Smooth muscle cell (in vitro differentiated cells): Measurements from ENCODE around the gene SGCD. TPM values are rescaled to one million over a fixed set of nuclear protein-coding genes. Genes with fewer than 3 reads are reported as not detected.

Experiments
- DNase-seq: peaks from one replicate; lab custom pipeline; 2025; ENCODE audit not compliant: unreplicated experiment; lab: John Stamatoyannopoulos, UW
- H2AFZ ChIP-seq: fragments of 200-600 bp; sonication (generic); 2 replicates; pipeline ENCODE4 v1.6.0; 2016; ENCODE audit warnings: antibody characterized with exemption, low read depth, mild to moderate bottlenecking
- H3F3A ChIP-seq: fragments of 200-600 bp; sonication (generic); 2 replicates; pipeline ENCODE4 v1.6.0; 2017; ENCODE audit warnings: antibody characterized with exemption, low read depth
- H3K27ac ChIP-seq: fragments of 200-600 bp; sonication (generic); 2 replicates; pipeline ENCODE4 v1.5.1; 2016; ENCODE audit warnings: low read depth, mild to moderate bottlenecking
- H3K27me3 ChIP-seq: fragments of 200-600 bp; sonication (generic); 2 replicates; pipeline ENCODE4 v1.6.1; 2016; ENCODE audit warnings: low read depth, mild to moderate bottlenecking
- H3K36me3 ChIP-seq: fragments of 200-600 bp; sonication (generic); 2 replicates; pipeline ENCODE4 v1.5.1; 2016; ENCODE audit warnings: low read depth
- H3K4me1 ChIP-seq: fragments of 200-600 bp; sonication (generic); 2 replicates; pipeline ENCODE4 v1.5.1; 2016; ENCODE audit warnings: low read depth
- H3K4me2 ChIP-seq: fragments of 200-600 bp; sonication (generic); 2 replicates; pipeline ENCODE4 v1.6.0; 2016; ENCODE audit warnings: mild to moderate bottlenecking
- H3K4me3 ChIP-seq: fragments of 200-600 bp; sonication (generic); 2 replicates; pipeline ENCODE4 v1.5.1; 2016; ENCODE audit warnings: mild to moderate bottlenecking
- H3K79me2 ChIP-seq: fragments of 200-600 bp; sonication (generic); 2 replicates; pipeline ENCODE4 v1.6.0; 2016; ENCODE audit warnings: low read depth, mild to moderate bottlenecking
- H3K9ac ChIP-seq: fragments of 200-600 bp; sonication (generic); 2 replicates; pipeline ENCODE4 v1.6.0; 2016; ENCODE audit warnings: low read depth
- H3K9me3 ChIP-seq: fragments of 200-600 bp; sonication (generic); replicated peaks from 2 replicates; pipeline ENCODE4 v1.5.1; 2016; ENCODE audit warnings: low read depth
- H4K20me1 ChIP-seq: fragments of 200-600 bp; sonication (generic); 2 replicates; pipeline ENCODE4 v1.6.0; 2016; ENCODE audit warnings: low read depth
- CTCF ChIP-seq: fragments of 200-600 bp; sonication (generic); IDR thresholded peaks from 2 replicates; pipeline ENCODE4 v1.5.1; 2017; ENCODE audit warnings: borderline replicate concordance, mild to moderate bottlenecking, antibody characterized with exemption; ENCODE audit not compliant: insufficient read depth, poor library complexity, severe bottlenecking
- WGBS: methylation state at CpG from one replicate; pipeline ENCODE4 v1.1.7; 2016; ENCODE audit warnings: low lambda C conversion rate; 5-methylcytosine and 5-hydroxymethylcytosine counted together
- polyA plus RNA-seq: library from polyadenylated mRNA; unstranded; fragments of >200 nt; fragmentation: Nextera tagmentation; extraction: Ambion mirVana; gene quantifications from 2 replicates; pipeline ENCODE4 v1.2.1, GENCODE V29; 2016
- total RNA-seq: library from RNA; depleted of rRNA; stranded (reverse); fragments of >200 nt; gene quantifications from 2 replicates; pipeline ENCODE4 v1.2.3, GENCODE V29; 2014

SGCD gene
- total and polyA plus RNA-seq, 2 experiments from 2014 or later = 1.6 to 3.5 TPM

GRCh38 chr5:156312897-156313694 is 13.9 kb upstream of the SGCD start:
- Histone ChIP-seq H3F3A (no peaks in the 10 kb centered on the region), H3K4me3 (no peak overlapping the region), H3K36me3 (no peaks in the 10 kb centered on the region), H3K27me3 (no peaks in the 10 kb centered on the region), H3K4me2 (no peak overlapping the region), H3K27ac (no peak overlapping the region), H2AFZ (no peak overlapping the region), H3K79me2 (no peaks in the 10 kb centered on the region), H4K20me1 (no peaks in the 10 kb centered on the region), H3K9ac (no peak overlapping the region), H3K9me3 (no peaks in the 10 kb centered on the region), H3K4me1 (no peaks in the 10 kb centered on the region)
- DNase-seq = no peak
- 75% methylated on average over 2 of the region's 2 CpGs for WGBS
- TF ChIP-seq CTCF = no peak

- Histone ChIP-seq H4K20me1 (no peaks in the 10 kb centered on the region), H3K27me3 (no peaks in the 10 kb centered on the region), H3K4me3 (no peak overlapping the region), H3K4me2 (no peak overlapping the region), H3K9me3 (no peaks in the 10 kb centered on the region), H3F3A (no peaks in the 10 kb centered on the region), H3K9ac (no peak overlapping the region), H3K79me2 (no peaks in the 10 kb centered on the region), H3K4me1 (no peaks in the 10 kb centered on the region), H3K36me3 (no peaks in the 10 kb centered on the region), H3K27ac (no peak overlapping the region), H2AFZ (no peak overlapping the region)
- 81% methylated on average over 1 of the region's 1 CpG for WGBS
- TF ChIP-seq CTCF = no peak
- no peak for DNase-seq
Measured at GRCh38 chr5:156314416-156314815, 12.5 kb upstream of the SGCD start.

- H3K36me3 ChIP-seq = no peaks in the 10 kb centered on the region
- no peak overlapping the region for H3K4me2 ChIP-seq
- H3K4me1 ChIP-seq = no peaks in the 10 kb centered on the region
- DNase-seq = no peak
- H3K79me2 ChIP-seq = no peaks in the 10 kb centered on the region
- H3F3A ChIP-seq = peaks cover 4% of the 10 kb centered on the region
- H2AFZ ChIP-seq = no peak overlapping the region
- H3K4me3 ChIP-seq = no peak overlapping the region
- no peaks in the 10 kb centered on the region for H3K27me3 ChIP-seq
- TF ChIP-seq CTCF = no peak
- H3K9me3 ChIP-seq = no peaks in the 10 kb centered on the region
- no peak overlapping the region for H3K9ac ChIP-seq
- H4K20me1 ChIP-seq = no peaks in the 10 kb centered on the region
- no peak overlapping the region for H3K27ac ChIP-seq
Measured at GRCh38 chr5:156322666-156323065, 4.3 kb upstream of the SGCD start.

- no peaks in the 10 kb centered on the region for H3K27me3 ChIP-seq
- H2AFZ ChIP-seq = peak overlapping the region; percentile 79
- peak overlapping the region; percentile 79 for H3K4me2 ChIP-seq
- H3K27ac ChIP-seq = peak overlapping the region; percentile 65
- H3K9ac ChIP-seq = peak overlapping the region; percentile 49
- no peaks in the 10 kb centered on the region for H4K20me1 ChIP-seq
- no peak for DNase-seq
- no peaks in the 10 kb centered on the region for H3K36me3 ChIP-seq
- H3K79me2 ChIP-seq = no peaks in the 10 kb centered on the region
- no peaks in the 10 kb centered on the region for H3K4me1 ChIP-seq
- 48% methylated on average over 6 of the region's 6 CpGs for WGBS
- peaks cover 4% of the 10 kb centered on the region for H3F3A ChIP-seq
- no peaks in the 10 kb centered on the region for H3K9me3 ChIP-seq
- H3K4me3 ChIP-seq = peak overlapping the region; percentile 43
- TF ChIP-seq CTCF = no peak
Measured at GRCh38 chr5:156327296-156327695, 332 bp downstream of the SGCD start.
